ENCODE results near the gene EEPD1.
"Not testable (repeated sequence)": the region's sequence is repeated elsewhere in the genome, so short reads cannot be mapped to it uniquely, and the experiment has no call there.

The EEPD1 gene

GRCh38 chr7:36309301-36309700, 156.2 kb downstream of the EEPD1 start:
- DNase-seq, result no peak
- peaks cover 2% of the 10 kb centered on the region for H3K4me1 Mint-ChIP-seq
- H3K9me3 Mint-ChIP-seq, result no peaks in the 10 kb centered on the region
- peaks cover 8% of the 10 kb centered on the region for H3K27me3 Mint-ChIP-seq
- H3K4me3 Mint-ChIP-seq, result no peak overlapping the region
- CTCF ChIA-PET, result interaction anchor here (1.4 kb wide), 1 partner anchor 10 kb away, joined by 7 read pairs; no protein-coding TSS in a partner anchor
- no peaks in the 10 kb centered on the region for H3K36me3 Mint-ChIP-seq
- no peak overlapping the region for H3K27ac Mint-ChIP-seq

GRCh38 chr7:36309716-36310115, 156.7 kb downstream of the EEPD1 start:
- Mint-ChIP-seq H3K4me1 (peaks cover 2% of the 10 kb centered on the region), H3K27me3 (peaks cover 8% of the 10 kb centered on the region), H3K9me3 (no peaks in the 10 kb centered on the region), H3K4me3 (no peak overlapping the region), H3K36me3 (no peaks in the 10 kb centered on the region), H3K27ac (no peak overlapping the region)
- CTCF ChIA-PET, result interaction anchor here (1.4 kb wide), 1 partner anchor 9 kb away, joined by 7 read pairs; no protein-coding TSS in a partner anchor
- no peak for DNase-seq

- peaks cover 4% of the 10 kb centered on the region for H3K4me1 Mint-ChIP-seq
- no peak overlapping the region for H3K27ac Mint-ChIP-seq
- H3K9me3 Mint-ChIP-seq, result no peaks in the 10 kb centered on the region
- H3K36me3 Mint-ChIP-seq, result no peaks in the 10 kb centered on the region
- H3K27me3 Mint-ChIP-seq, result peaks cover 8% of the 10 kb centered on the region
- CTCF ChIA-PET, result no interaction called here
- no peak for DNase-seq
- H3K4me3 Mint-ChIP-seq, result no peak overlapping the region
These were observed 157.8 kb downstream of the EEPD1 start for GRCh38 chr7:36310897-36311296.

- Mint-ChIP-seq H3K9me3 (no peaks in the 10 kb centered on the region), H3K27me3 (peaks cover 8% of the 10 kb centered on the region), H3K27ac (no peak overlapping the region), H3K36me3 (no peaks in the 10 kb centered on the region), H3K4me1 (peaks cover 4% of the 10 kb centered on the region), H3K4me3 (no peak overlapping the region)
- DNase-seq, result no peak
- CTCF ChIA-PET, result interaction anchor here (2.6 kb wide), 1 partner anchor 20 kb away, joined by 8 read pairs; no protein-coding TSS in a partner anchor
These were observed 158.5 kb downstream of the EEPD1 start for GRCh38 chr7:36311539-36311938.

GRCh38 chr7:36312064-36312914, 159.2 kb downstream of the EEPD1 start:
- CTCF ChIA-PET, result interaction anchor here (2.6 kb wide), 1 partner anchor 20 kb away, joined by 8 read pairs; no protein-coding TSS in a partner anchor
- Mint-ChIP-seq H3K27ac (no peak overlapping the region), H3K9me3 (no peaks in the 10 kb centered on the region), H3K27me3 (peaks cover 8% of the 10 kb centered on the region), H3K4me3 (no peak overlapping the region), H3K36me3 (no peaks in the 10 kb centered on the region), H3K4me1 (peaks cover 4% of the 10 kb centered on the region)
- DNase-seq, result peak; percentile 42

GRCh38 chr7:36312915-36313334, 159.9 kb downstream of the EEPD1 start:
- Mint-ChIP-seq H3K4me3 (no peak overlapping the region), H3K27me3 (peaks cover 8% of the 10 kb centered on the region), H3K36me3 (no peaks in the 10 kb centered on the region), H3K9me3 (no peaks in the 10 kb centered on the region), H3K27ac (no peak overlapping the region), H3K4me1 (peaks cover 4% of the 10 kb centered on the region)
- no peak for DNase-seq
- CTCF ChIA-PET, result interaction anchor here (2.6 kb wide), 1 partner anchor 21 kb away, joined by 8 read pairs; no protein-coding TSS in a partner anchor

- peak overlapping the region; percentile 1 for H3K27ac Mint-ChIP-seq
These were observed 160.6 kb downstream of the EEPD1 start for GRCh38 chr7:36313607-36314006.

GRCh38 chr7:36314491-36314890, 161.4 kb downstream of the EEPD1 start:
- Mint-ChIP-seq H3K4me3 (no peak overlapping the region), H3K4me1 (peaks cover 4% of the 10 kb centered on the region), H3K27ac (no peak overlapping the region), H3K36me3 (no peaks in the 10 kb centered on the region), H3K9me3 (no peaks in the 10 kb centered on the region), H3K27me3 (peaks cover 6% of the 10 kb centered on the region)
- DNase-seq, result no peak
- CTCF ChIA-PET, result no interaction called here

More at GRCh38 chr7:36313607-36314006, 160.6 kb downstream of the EEPD1 start:
- Mint-ChIP-seq H3K4me1 (peaks cover 4% of the 10 kb centered on the region), H3K36me3 (no peaks in the 10 kb centered on the region), H3K9me3 (no peaks in the 10 kb centered on the region), H3K4me3 (no peak overlapping the region), H3K27me3 (peaks cover 8% of the 10 kb centered on the region)
- CTCF ChIA-PET, result interaction anchor here (2.6 kb wide), 1 partner anchor 22 kb away, joined by 8 read pairs; no protein-coding TSS in a partner anchor
- no peak for DNase-seq

- Mint-ChIP-seq H3K4me1 (peaks cover 4% of the 10 kb centered on the region), H3K9me3 (no peaks in the 10 kb centered on the region), H3K27ac (no peak overlapping the region), H3K36me3 (no peaks in the 10 kb centered on the region), H3K27me3 (peaks cover 8% of the 10 kb centered on the region), H3K4me3 (no peak overlapping the region)
- CTCF ChIA-PET, result interaction anchor here (0.5 to 1.4 kb wide), 2 partner anchors 27 to 874 kb away, joined by 3 to 4 read pairs; no protein-coding TSS in a partner anchor
- DNase-seq, result no peak
These were observed 162.4 kb downstream of the EEPD1 start for GRCh38 chr7:36315309-36315944.

- Mint-ChIP-seq H3K9me3 (no peaks in the 10 kb centered on the region), H3K27ac (no peak overlapping the region), H3K27me3 (peaks cover 14% of the 10 kb centered on the region), H3K4me3 (no peak overlapping the region), H3K36me3 (no peaks in the 10 kb centered on the region), H3K4me1 (peaks cover 4% of the 10 kb centered on the region)
- no peak for DNase-seq
- CTCF ChIA-PET, result interaction anchor here (1.4 kb wide), 1 partner anchor 28 kb away, joined by 4 read pairs; no protein-coding TSS in a partner anchor
These were observed 163.3 kb downstream of the EEPD1 start for GRCh38 chr7:36316319-36316718.

GRCh38 chr7:36317276-36317675, 164.2 kb downstream of the EEPD1 start:
- Mint-ChIP-seq H3K27me3 (peaks cover 22% of the 10 kb centered on the region), H3K27ac (no peak overlapping the region), H3K36me3 (no peaks in the 10 kb centered on the region), H3K9me3 (no peaks in the 10 kb centered on the region), H3K4me1 (peaks cover 3% of the 10 kb centered on the region), H3K4me3 (no peak overlapping the region)
- CTCF ChIA-PET, result interaction anchor here (0.5 to 4.7 kb wide), 7 partner anchors 13 to 371 kb away, joined by 3 to 45 read pairs (median 8); no protein-coding TSS in a partner anchor
- no peak for DNase-seq

- H3K4me3 Mint-ChIP-seq, result no peak overlapping the region
- H3K36me3 Mint-ChIP-seq, result no peaks in the 10 kb centered on the region
- no peak for DNase-seq
- CTCF ChIA-PET, result interaction anchor here (1.1 to 4.7 kb wide), 15 partner anchors 9 to 401 kb away, joined by 3 to 45 read pairs (median 5); no protein-coding TSS in a partner anchor
- no peaks in the 10 kb centered on the region for H3K9me3 Mint-ChIP-seq
- no peak overlapping the region for H3K27ac Mint-ChIP-seq
- H3K27me3 Mint-ChIP-seq, result peaks cover 19% of the 10 kb centered on the region
- H3K4me1 Mint-ChIP-seq, result peaks cover 2% of the 10 kb centered on the region
These were observed 165.1 kb downstream of the EEPD1 start for GRCh38 chr7:36318116-36318515.

- CTCF ChIA-PET, result interaction anchor here (1.4 to 4.7 kb wide), 2 partner anchors 335 to 337 kb away, joined by 3 to 45 read pairs; no protein-coding TSS in a partner anchor
- not testable (repeated sequence) for H3K9me3 Mint-ChIP-seq, H3K36me3 Mint-ChIP-seq, DNase-seq, H3K4me3 Mint-ChIP-seq, H3K4me1 Mint-ChIP-seq, H3K27ac Mint-ChIP-seq
- H3K27me3 Mint-ChIP-seq, result peaks cover 19% of the 10 kb centered on the region
These were observed 168.2 kb downstream of the EEPD1 start for GRCh38 chr7:36321284-36321683.

- Mint-ChIP-seq H3K36me3 (no peaks in the 10 kb centered on the region), H3K4me3 (no peak overlapping the region), H3K4me1 (no peaks in the 10 kb centered on the region), H3K9me3 (no peaks in the 10 kb centered on the region), H3K27me3 (peaks cover 4% of the 10 kb centered on the region), H3K27ac (no peak overlapping the region)
- no peak for DNase-seq
- CTCF ChIA-PET, result no interaction called here
These were observed 183.3 kb downstream of the EEPD1 start for GRCh38 chr7:36336390-36336789.
